Esophagus squamous epithelium (tissue), 4 donors: ENCODE data around the gene ASB7.

Experiments used
- CTCF ChIP-seq, 6 experiments: fragments of 450-650 bp in 4 of 6; fragments of 200-600 bp in 2 of 6; sonication (generic) in 2 of 6; IDR thresholded peaks; one replicate each; pipeline ENCODE4 v1.5.1; 2016 to 2019; ENCODE audit warnings: antibody characterized with exemption in 6 of 6, mild to moderate bottlenecking in 4 of 6, moderate library complexity in 4 of 6
- POLR2A ChIP-seq, 4 donors: fragments of 450-650 bp; IDR thresholded peaks; one replicate each; pipeline ENCODE4 v1.6.1; 2017; ENCODE audit warnings: antibody characterized with exemption in 4 of 4, mild to moderate bottlenecking in 4 of 4, moderate library complexity in 3 of 4

- TF ChIP-seq CTCF (IDR thresholded peaks at IDR 0.05), result no peak
- TF ChIP-seq POLR2A (IDR thresholded peaks at IDR 0.05), result no peak
These were observed 83.8 kb downstream of the ASB7 start for GRCh38 chr15:100686021-100686724.
